NCI-H2029 (cell line): ENCODE results near the gene METRN.

Experiments
- DNase-seq: peaks from one replicate; lab custom pipeline; 2025; lab: John Stamatoyannopoulos, UW

METRN gene

DNA sequence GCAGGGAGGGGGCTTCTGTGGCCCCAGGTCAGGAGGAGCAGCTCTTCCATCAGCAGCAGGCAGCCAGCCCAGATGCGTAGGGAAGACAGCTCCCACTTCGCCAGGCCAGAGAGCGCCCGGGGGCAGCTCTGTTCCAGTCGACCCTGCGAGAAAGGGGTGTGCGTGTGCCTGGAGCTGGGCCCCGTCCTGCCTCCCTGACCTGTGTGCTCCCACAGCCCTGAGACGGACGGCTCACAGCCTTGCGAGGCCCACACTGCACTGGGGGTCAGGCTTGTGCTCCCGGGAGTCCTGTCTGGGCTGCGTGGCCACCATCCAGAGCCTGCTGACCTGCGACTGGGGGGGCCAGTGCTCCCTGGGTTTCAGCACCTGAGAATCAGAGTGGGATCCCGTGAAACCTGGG, 45.1 kb downstream of the METRN start:
- DNase-seq, result no peak

GRCh38 chr16:760545-761343, 45.8 kb downstream of the METRN start, which contains the start of gene MSLN:
MSLN (plus strand) TSS chr16:760734; CDS start chr16:762681, 1,947 bp downstream.
- DNase-seq, result no peak

DNA sequence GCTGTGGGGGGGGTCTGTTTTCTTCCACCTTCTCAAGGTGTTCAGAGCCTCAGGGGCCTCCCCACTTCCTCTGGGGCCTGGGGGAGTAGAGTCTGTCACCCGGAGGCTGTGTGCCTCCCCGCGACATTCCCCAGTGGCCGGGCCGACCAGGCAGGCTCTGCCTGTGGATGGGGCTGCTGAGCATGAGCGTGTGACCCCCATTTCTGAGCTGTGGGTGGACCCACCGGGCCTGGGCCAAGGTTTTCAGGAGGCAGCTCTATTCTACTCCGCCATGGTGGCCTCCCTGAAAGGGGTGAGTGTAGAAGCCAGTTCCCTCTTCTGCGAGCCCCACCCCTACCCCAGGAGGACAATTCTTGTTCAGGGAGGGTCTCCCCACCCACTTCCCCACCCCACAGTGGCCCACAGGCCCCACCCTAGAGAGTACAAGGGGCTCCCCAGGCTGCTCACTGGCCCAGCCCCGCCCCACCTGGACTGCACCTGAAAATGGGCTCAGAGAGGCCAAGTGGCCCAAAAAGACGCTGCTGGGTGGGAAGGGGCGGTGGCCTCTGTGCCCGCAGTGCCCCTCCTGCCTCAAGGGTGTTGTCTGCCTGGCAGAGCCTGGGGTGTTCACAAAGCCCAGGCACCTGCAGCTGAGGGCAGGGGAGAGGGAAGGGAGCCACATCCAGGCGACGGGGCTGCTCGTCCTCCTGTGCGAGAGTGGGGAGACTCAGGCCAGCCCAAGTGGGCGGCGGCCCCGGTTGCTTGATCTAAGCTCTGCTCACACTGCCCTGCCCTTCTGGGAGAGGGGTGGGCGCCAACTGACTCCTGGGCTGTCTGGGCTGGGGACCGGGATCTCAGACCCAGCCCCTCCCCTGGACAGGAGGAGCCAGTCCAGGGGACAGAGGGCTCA, 47.0 kb downstream of the METRN start:
- no peak for DNase-seq

DNA sequence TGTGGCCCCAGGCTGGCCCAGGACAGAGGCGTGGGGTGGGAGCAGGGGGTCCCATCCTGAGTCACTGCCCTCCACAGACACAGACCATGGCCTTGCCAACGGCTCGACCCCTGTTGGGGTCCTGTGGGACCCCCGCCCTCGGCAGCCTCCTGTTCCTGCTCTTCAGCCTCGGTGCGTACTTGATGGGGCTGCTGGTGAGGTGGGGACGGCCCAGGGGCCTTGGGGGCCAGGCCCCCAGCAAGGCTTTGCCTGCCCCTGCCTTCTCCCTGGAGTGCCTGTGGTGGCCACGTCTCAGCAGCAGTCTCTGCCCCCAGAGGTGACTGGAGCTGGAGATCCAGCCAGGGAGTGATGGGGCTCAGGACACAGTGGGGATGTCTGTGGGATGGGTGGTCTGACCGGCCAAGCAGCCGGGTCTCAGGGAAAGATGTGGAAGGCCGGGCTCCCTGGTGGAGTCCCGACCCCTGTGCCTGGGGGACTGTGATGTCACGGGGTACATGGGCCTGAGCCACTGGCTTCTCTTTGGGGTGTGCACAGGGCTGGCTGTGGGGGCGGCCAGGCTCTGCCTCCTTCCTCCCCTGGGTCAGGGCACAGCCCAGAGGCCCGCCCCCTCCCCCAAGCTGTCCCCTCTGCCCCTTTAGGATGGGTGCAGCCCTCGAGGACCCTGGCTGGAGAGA, 47.8 kb downstream of the METRN start:
- DNase-seq, result no peak

GRCh38 chr16:763369-764183, 48.7 kb downstream of the METRN start:
- no peak for DNase-seq

GRCh38 chr16:764184-764750, 49.3 kb downstream of the METRN start:
- DNase-seq, result no peak

- DNase-seq, result no peak
Observed at GRCh38 chr16:764848-765487, 50.0 kb downstream of the METRN start.

GRCh38 chr16:765488-765865, 50.6 kb downstream of the METRN start:
- no peak for DNase-seq

- no peak for DNase-seq
Observed at GRCh38 chr16:766008-766819, 51.3 kb downstream of the METRN start.

- DNase-seq, result no peak
Observed at GRCh38 chr16:766820-767640, 52.1 kb downstream of the METRN start.

GRCh38 chr16:767743-768235, 52.9 kb downstream of the METRN start:
- no peak for DNase-seq

GRCh38 chr16:768428-768827, 53.5 kb downstream of the METRN start:
- DNase-seq, result no peak
